HEK293T (cell line): ENCODE results near the gene ZNF692.

Experiments
- CTCF ChIA-PET: fragments of 350-600 bp; formaldehyde crosslinking; extraction: SDS; loops from one replicate; lab custom pipeline; 2021; ENCODE audit warnings: antibody characterized with exemption, inconsistent platforms; lab: Yijun Ruan, JAX
- POLR2A ChIA-PET: fragments of 350-600 bp; formaldehyde crosslinking; extraction: SDS; loops from one replicate; lab custom pipeline; 2020; ENCODE audit warnings: antibody characterized with exemption, inconsistent platforms; lab: Yijun Ruan, JAX
- DNase-seq: peaks from one replicate; pipeline ENCODE4 v3.0.0; 2012; ENCODE audit warnings: mixed read lengths; ENCODE audit errors: extremely low spot score
- ARNT ChIP-seq: fragments of 450-650 bp; IDR thresholded peaks from 2 replicates; pipeline ENCODE4 v1.6.1; 2017; ENCODE audit warnings: mild to moderate bottlenecking
- BHLHE40 ChIP-seq: fragments of 450-650 bp; IDR thresholded peaks from 2 replicates; pipeline ENCODE4 v1.6.1; 2016; ENCODE audit warnings: mild to moderate bottlenecking, moderate library complexity, borderline replicate concordance
- CTBP1 ChIP-seq: fragments of 450-650 bp; IDR thresholded peaks from 2 replicates; pipeline ENCODE4 v1.6.1; 2016; ENCODE audit warnings: borderline replicate concordance
- ELF4 ChIP-seq: fragments of 450-650 bp; IDR thresholded peaks from 2 replicates; pipeline ENCODE4 v1.6.1; 2017; ENCODE audit warnings: antibody characterized with exemption
- FOXA1 ChIP-seq: fragments of 450-650 bp; IDR thresholded peaks from 2 replicates; pipeline ENCODE4 v1.6.1; 2016; ENCODE audit warnings: mild to moderate bottlenecking
- FOXK2 ChIP-seq: fragments of 450-650 bp; IDR thresholded peaks from 2 replicates; pipeline ENCODE4 v1.6.1; 2016; ENCODE audit warnings: mild to moderate bottlenecking
- FOXM1 ChIP-seq: fragments of 450-650 bp; IDR thresholded peaks from 2 replicates; pipeline ENCODE4 v1.6.1; 2017; ENCODE audit warnings: mild to moderate bottlenecking, borderline replicate concordance
- HDGF ChIP-seq: fragments of 450-650 bp; IDR thresholded peaks from 2 replicates; pipeline ENCODE4 v1.6.1; 2017; ENCODE audit warnings: antibody characterized with exemption, borderline replicate concordance
- L3MBTL2 ChIP-seq: fragments of 450-650 bp; conservative IDR thresholded peaks from 2 replicates; pipeline ENCODE4 v1.6.1; 2016; ENCODE audit warnings: mild to moderate bottlenecking
- LEF1 ChIP-seq: fragments of 450-650 bp; IDR thresholded peaks from 2 replicates; pipeline ENCODE4 v1.6.1; 2017; ENCODE audit warnings: mild to moderate bottlenecking, borderline replicate concordance
- NFRKB ChIP-seq: fragments of 450-650 bp; IDR thresholded peaks from 2 replicates; pipeline ENCODE4 v1.6.1; 2016; ENCODE audit warnings: mild to moderate bottlenecking, moderate library complexity
- SP1 ChIP-seq: fragments of 450-650 bp; IDR thresholded peaks from 2 replicates; pipeline ENCODE4 v1.6.1; 2017
- SUZ12 ChIP-seq: fragments of 450-650 bp; IDR thresholded peaks from 2 replicates; pipeline ENCODE4 v1.6.1; 2016; ENCODE audit warnings: mild to moderate bottlenecking
- TARDBP ChIP-seq: fragments of 450-650 bp; IDR thresholded peaks from 2 replicates; pipeline ENCODE4 v1.6.1; 2016
- ZNF384 ChIP-seq: fragments of 450-650 bp; IDR thresholded peaks from 2 replicates; pipeline ENCODE4 v1.6.1; 2016
- TF ChIP-seq, protein P1 (sequence below): fragments of 450-650 bp; IDR thresholded peaks from 2 replicates; pipeline ENCODE4 v1.6.1; 2016

ZNF692 gene

DNA sequence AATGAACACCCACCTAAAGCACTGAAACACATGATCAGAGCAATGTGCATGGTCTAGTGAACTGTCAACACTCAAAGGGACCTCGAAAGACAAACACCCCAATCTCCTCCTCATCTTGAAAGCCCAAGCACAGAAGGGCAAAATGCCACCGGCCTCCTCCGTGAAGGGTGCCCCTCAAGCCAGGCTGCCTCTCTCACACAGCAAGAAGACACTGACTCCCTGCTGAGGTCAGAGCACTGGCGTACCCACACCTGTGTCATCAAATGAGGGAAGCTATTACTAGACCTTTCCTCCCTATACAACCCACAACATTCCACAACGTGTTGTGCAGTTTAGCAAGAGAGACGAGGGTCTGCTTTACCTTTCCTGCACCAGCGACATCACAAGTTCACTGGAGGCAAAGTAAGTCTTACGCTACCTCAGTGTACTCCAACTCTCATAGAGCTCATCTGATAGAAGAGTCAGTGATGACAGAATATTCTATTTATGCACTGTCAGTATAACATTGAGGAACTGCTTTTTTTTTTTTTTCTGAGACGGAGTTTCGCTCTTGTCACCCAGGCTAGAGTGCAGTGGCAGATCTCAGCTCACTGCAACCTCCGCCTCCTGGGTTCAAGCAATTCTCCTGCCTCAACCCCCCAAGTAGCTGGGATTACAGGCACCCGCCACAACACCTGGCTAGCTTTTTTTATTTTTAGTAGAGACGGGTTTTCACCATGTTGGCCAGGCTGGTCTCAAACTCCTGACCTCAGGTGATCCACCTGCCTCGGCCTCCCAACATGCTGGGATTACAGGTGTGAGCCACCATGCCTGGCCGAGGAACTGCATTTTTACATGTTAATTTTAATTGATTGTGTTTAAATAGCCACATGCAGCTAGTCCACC is 36.5 kb downstream of the ZNF692 start:
- ChIA-PET POLR2A (no interaction called here), CTCF (interaction anchor here (0.7 kb wide), 1 partner anchor 67 kb away, joined by 5 read pairs; the partner anchor contains the start of gene LYPD8)
- no peak for DNase-seq
- TF ChIP-seq L3MBTL2 (no peak), TARDBP (no peak), HDGF (no peak), LEF1 (no peak), FOXK2 (no peak), ARNT (no peak), CTBP1 (no peak), BHLHE40 (no peak), NFRKB (no peak), SUZ12 (no peak), ELF4 (no peak), FOXM1 (no peak), SP1 (no peak), ZNF384 (no peak), FOXA1 (no peak)
- TF ChIP-seq, protein P1, sequence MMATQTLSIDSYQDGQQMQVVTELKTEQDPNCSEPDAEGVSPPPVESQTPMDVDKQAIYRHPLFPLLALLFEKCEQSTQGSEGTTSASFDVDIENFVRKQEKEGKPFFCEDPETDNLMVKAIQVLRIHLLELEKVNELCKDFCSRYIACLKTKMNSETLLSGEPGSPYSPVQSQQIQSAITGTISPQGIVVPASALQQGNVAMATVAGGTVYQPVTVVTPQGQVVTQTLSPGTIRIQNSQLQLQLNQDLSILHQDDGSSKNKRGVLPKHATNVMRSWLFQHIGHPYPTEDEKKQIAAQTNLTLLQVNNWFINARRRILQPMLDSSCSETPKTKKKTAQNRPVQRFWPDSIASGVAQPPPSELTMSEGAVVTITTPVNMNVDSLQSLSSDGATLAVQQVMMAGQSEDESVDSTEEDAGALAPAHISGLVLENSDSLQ, result no peak

DNA sequence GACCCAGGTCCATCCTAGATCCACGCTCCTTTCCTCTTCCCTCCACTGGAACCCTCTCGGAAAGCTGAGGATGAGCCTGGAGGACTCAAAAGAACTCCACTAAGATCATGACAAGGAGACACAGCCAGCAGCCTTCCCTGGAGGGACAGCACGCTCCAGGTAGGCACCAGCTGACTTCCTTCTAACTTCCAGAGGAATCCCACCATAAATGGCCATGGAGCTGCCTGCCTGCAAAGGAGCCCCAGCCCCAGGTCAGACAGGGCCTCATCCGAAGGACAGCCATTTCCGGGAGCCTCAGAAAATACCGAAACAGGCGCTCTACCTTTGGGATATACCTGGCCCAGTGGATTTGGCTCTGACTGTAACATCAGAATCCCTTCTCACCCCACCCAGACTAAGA is 37.2 kb downstream of the ZNF692 start:
- no peak for DNase-seq
- no peak for TF ChIP-seq ZNF384
- POLR2A ChIA-PET, result no interaction called here
- CTCF ChIA-PET, result no interaction called here

DNA sequence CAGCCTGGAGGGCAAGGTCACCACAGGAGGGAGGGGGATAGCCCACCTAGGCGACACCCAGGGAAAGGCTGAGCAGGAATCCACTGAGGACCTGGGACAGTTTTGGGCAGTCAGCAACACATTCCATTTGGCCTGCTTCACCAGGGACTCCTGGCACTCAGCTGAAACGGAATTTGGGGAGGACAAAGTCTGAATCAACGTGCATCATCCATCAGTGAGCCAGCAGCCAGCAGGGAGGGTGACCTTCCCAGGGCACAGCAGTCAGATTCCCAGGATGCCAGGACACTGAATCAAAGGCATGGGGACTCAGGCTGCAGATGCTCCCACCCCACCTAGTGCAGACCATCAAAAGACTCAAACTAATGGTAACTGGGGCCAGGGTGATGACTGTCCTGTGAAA is 37.8 kb downstream of the ZNF692 start:
- POLR2A ChIA-PET, result no interaction called here
- no peak for DNase-seq
- CTCF ChIA-PET, result no interaction called here
- TF ChIP-seq, protein P1, result no peak
- no peak for TF ChIP-seq TARDBP
- no peak for TF ChIP-seq HDGF
- TF ChIP-seq CTBP1, result no peak
- no peak for TF ChIP-seq ELF4
- no peak for TF ChIP-seq BHLHE40
- TF ChIP-seq NFRKB, result no peak

DNA sequence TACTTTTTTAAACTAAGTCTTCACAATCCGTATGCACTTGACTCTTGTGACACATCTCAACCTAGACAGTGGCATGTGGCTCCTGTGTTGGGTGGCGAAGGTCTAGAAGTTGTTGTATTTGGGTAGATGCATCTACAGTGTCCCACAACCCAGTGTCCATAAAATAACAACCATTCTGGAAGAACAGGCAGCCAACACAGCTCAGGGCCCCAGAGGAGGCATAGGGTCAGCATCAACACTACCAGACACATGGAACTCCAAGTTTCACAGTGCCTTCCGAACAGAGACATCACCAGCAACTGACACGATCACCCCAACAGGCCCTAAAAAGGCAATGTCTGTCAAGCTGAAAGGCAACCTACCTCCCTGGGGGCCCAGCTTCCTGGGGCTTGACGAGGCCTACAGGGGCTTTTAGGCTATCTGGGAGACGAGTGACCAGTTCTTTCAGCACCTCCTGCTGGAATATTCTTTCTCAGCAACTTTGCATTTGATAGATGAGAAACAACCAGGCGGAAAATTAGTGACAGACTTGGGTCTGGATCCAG is 38.8 kb downstream of the ZNF692 start:
- POLR2A ChIA-PET, result no interaction called here
- CTCF ChIA-PET, result no interaction called here
- no peak for TF ChIP-seq CTBP1
- no peak for TF ChIP-seq ELF4
- no peak for TF ChIP-seq SUZ12
- no peak for TF ChIP-seq L3MBTL2
- no peak for TF ChIP-seq FOXA1
- TF ChIP-seq TARDBP, result no peak
- TF ChIP-seq FOXK2, result no peak
- TF ChIP-seq, protein P1, result no peak
- TF ChIP-seq ZNF384, result no peak
- TF ChIP-seq FOXM1, result no peak
- TF ChIP-seq SP1, result no peak
- TF ChIP-seq HDGF, result no peak
- TF ChIP-seq NFRKB, result no peak
- no peak for TF ChIP-seq ARNT
- DNase-seq, result no peak

DNA sequence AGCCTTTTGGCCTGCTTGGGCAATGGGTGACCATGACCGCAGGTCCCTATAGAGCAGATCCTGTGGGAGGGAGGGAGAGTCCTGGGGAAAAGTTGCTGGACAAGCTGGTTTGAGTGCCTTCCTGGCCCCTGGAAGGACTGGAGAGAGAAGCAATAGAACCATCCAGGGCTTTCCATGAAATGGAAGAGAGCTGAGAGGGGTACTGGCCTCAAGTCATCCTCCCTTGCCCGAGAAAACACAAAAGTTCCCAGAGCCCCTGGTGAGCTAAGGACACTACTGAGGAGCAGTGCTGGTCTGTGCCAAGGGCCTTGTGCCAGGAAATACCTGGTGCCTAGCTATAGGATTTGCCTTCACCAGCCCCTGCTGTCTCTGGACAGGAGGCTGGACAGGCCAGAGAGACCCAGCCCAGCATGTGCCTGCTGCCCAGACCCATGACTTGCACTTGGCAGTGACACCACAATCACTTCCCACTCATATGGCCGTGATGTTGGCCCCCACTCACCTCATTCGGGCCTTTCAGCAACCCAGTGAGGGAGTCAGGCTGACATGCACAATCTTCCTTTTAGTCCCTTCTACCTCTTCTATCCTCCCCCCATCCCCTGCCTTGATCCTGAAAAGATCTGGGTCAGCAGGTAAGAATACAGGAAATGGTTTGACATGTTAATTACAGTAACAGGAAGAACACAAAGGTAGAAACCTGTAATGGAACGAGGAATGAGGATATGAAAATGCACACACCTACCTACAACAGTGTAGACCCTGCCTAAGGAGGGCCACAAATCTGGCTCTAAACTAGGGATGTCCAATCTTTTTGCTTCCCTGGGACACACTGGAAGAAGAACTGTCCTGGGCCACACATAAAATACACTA is 40.1 kb downstream of the ZNF692 start:
- ChIA-PET CTCF (no interaction called here), POLR2A (no interaction called here)
- no peak for TF ChIP-seq SP1
- no peak for TF ChIP-seq NFRKB
- TF ChIP-seq BHLHE40, result no peak
- no peak for DNase-seq

DNA sequence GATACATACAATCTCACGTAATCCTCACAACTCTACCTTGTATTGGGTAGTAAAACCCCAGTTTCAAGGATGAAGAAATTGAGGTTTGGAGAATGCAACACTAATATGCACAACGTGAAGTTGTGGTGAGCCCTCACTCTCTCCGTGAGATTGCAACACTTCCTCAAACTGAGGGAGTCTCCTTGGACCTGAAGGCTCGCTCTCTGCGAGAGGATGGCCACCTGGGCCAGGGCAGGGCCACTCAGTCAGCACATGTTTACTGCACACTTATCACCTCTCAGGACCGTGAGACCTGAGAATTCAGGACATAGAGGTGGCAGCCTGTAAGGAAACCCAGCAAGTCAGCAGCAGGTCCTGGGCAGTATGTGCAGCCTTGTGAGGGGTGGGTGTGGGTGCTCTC is 41.8 kb downstream of the ZNF692 start:
- no peak for DNase-seq
- POLR2A ChIA-PET, result no interaction called here
- CTCF ChIA-PET, result no interaction called here
- TF ChIP-seq CTBP1 (no peak), L3MBTL2 (no peak), FOXM1 (no peak), TARDBP (no peak), FOXA1 (no peak), LEF1 (no peak), SP1 (no peak), ELF4 (no peak), NFRKB (no peak), HDGF (no peak)
